HG03432 (cell line): ENCODE results near the gene CCDC198.

Experiments
- ATAC-seq: cut with Tn5 transposase; IDR thresholded peaks from one replicate; pipeline ENCODE4 v1.9.1; 2021; ENCODE audit warnings: mild to moderate bottlenecking, moderate library complexity; ENCODE audit not compliant: unreplicated experiment

Gene CCDC198

DNA sequence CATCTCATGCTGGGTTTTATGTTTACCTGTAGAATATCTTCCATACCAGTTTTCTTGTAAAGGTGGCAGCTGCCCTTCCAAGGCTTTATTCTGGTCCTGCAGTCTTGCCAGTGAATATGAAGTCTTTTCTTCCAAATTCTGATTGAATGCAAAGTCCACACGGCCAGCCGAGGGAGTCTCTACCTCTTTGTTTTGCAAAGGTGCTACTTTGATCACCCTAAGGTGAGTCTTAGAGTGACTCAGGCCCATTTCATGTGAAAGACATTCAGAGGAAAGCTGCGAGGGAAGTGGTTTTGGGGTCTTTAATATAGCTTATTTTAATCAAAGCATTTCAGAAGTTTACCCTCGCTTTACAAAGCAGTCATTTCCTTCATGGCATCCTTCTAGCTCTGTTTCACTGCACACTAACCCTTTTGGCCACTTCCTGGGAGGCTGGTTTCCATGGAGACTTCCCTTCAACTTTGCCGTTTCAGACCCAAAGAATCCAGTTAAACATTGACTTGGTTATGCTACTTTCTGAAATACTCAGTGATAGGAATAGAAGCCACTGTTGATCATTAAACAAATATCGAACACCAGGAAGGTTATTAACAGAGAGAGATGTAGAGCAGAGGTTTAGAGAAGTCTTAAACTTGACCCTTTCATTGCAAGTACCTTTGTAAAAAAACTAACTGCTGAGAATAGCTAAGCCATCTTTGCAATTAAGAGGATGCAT lies at the start of gene CCDC198:
Gene CCDC198, minus strand, starts transcription at position 391 of the 715 bp plus-strand sequence. Its CDS starts 142 bp downstream, at position 249.
- ATAC-seq = peak; percentile 84

DNA sequence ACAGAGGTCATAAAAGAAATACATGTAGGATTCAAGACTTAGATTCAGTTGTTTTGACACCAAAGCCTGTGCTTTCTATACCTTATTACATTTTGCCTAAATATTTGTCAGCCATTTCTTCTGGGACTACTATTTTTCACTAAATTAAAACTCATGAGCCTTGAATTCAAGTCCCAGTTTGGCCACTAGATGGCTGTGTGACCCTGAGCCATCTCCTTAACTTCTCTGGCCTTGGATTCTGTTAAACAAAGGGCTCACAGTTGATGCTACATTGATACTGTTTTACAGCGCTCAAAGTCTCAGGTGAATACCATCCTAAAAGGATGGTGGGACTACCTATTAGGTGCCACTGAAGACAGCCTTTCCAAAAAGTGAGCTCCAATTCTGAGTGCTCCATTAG lies 39.6 kb upstream of the CCDC198 start:
- peak; percentile 64 for ATAC-seq

GRCh38 chr14:57530571-57530970 lies 36.9 kb upstream of the CCDC198 start:
- ATAC-seq = no peak

DNA sequence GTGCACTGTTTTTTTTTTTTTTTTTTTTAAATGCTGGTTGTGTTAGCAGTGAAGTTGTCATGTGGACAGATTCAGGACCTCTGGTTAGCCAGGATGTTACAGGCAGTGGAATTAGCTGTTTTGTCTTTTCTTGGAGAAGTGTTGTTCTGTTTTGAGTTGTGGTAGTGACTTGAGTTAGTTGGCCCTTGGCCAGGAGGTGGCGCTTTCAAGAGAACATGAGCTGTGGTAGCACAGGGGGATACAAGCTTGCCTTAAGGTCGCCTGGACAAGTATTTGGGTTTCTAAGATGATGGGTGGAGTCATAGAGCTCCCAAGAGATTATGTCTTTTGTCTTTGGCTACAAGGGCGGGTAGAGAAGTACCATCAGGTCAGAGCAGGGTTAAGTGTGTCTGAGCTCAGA lies 33.3 kb upstream of the CCDC198 start:
- no peak for ATAC-seq

- no peak for ATAC-seq
Observed at GRCh38 chr14:57519043-57519442, 25.4 kb upstream of the CCDC198 start.

GRCh38 chr14:57512220-57512619 lies 18.6 kb upstream of the CCDC198 start:
- no peak for ATAC-seq

DNA sequence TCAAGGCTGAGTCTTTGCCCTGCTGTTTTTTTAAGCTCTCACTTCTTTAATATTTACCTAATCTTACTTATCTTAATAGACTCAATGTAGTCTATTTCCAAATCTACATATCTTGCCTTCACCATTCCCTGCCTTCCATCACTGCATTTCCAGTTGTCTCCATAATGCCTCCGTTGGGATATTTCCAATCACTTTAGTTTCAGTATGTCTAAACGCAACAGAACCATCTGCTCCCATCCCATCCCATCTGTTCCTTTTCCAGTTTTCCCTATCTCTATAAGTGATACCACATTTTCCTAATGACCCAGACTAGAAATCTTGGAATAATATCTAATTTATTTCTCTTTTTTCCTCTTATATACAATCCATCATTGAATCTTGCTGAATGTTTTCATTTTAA lies 15.1 kb upstream of the CCDC198 start:
- no peak for ATAC-seq

DNA sequence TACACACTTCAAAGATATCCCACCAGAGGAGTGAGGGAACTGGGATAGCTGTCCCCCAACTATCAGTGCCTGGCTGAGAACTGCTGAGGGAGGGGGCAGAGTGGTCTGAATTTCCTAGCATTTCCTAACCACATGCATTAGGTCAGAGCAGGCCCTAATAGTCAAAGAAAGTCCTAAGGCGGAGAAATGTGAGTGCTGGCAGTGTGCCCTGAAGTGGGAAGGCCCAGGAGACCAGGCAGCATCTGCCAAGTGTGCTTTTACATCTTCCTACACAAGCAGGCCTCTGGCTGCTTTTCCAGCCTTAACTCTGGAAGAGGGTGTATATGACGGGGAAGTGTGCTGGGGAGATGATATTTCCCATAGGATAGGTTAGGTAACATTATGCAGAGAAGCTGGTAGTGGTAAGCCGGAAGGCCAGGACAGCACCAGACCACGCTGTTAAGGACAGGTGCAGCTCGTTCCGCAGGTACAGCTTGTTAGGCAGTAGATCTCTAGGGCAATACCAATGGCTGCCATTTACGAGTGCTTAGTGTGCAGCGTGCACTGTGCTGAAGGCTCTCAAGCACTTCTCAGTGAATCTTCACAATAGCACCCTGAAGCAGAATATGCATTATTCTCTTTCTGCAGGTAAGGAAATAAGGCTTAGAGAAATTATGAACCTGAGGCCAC lies 9.1 kb upstream of the CCDC198 start:
- ATAC-seq = no peak

DNA sequence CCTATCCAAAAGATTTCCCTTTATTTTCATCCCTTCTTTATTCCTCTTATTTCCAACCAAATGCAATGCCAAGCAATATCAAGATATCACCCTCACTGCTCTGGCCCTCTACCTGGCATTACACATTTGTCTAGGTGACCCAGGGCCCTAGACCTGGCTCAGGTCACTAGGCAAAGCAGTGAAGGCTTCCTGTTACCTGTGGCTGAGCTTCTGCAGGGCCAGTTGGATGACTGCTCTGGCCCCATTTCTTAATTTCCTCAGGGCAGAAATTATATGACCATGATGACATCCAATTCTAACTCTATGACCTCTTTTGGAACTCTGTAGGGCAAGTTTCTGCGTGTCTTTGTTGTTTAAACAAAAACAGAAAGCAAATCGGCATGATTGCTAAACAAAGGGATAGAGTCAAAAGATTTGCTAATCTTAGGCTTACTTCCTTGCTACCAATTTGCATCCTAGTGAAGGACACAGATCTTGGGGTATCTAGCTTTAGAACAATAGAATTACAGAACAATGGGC lies 7.4 kb upstream of the CCDC198 start:
- no peak for ATAC-seq

- ATAC-seq = no peak
Observed at GRCh38 chr14:57498659-57499058, 5.0 kb upstream of the CCDC198 start.

DNA sequence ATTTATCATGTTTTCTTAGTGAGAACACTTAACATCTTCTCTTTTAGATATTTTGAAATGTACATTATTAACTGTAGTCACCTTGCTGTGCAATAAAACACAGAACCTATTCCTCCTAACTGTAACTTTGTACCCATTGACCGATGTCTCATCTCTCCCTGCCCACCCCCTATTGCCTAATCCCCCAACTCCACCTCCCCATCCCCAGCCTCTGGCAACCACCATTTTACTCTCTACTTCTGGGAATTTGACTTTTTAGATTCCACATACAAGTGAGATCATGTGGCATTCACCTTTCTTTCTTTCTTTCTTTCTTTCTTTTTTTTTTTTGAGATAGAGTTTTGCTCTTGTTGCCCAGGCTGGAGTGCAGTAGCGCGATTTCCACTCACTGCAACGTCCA lies 4.4 kb upstream of the CCDC198 start:
- ATAC-seq = no peak

GRCh38 chr14:57495416-57495815 lies 1.8 kb upstream of the CCDC198 start:
- peak; percentile 38 for ATAC-seq

GRCh38 chr14:57492859-57493258 lies 798 bp downstream of the CCDC198 start:
- ATAC-seq = no peak

GRCh38 chr14:57491640-57492039 lies 2.0 kb downstream of the CCDC198 start:
- ATAC-seq = no peak

DNA sequence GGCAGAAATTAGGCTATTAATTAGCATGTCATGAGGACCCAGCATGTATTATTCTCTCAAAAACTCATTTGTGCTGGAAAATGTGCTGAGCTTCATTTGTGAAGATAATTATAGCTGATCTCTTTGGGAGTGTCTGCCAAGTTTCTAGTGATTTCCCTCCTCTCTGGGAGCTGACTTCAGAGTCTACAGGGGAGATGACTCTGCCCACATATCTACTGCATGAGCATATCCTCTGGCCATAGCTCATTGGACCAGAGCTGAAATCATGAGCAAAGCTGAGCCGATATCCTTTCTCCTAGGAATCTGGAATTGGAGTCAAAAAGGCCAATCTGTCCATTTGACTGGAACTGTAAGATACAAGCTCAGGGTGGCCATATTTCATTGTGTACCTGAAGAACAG lies 5.9 kb downstream of the CCDC198 start:
- ATAC-seq = no peak

GRCh38 chr14:57486767-57487379 lies 6.8 kb downstream of the CCDC198 start:
- ATAC-seq = no peak

DNA sequence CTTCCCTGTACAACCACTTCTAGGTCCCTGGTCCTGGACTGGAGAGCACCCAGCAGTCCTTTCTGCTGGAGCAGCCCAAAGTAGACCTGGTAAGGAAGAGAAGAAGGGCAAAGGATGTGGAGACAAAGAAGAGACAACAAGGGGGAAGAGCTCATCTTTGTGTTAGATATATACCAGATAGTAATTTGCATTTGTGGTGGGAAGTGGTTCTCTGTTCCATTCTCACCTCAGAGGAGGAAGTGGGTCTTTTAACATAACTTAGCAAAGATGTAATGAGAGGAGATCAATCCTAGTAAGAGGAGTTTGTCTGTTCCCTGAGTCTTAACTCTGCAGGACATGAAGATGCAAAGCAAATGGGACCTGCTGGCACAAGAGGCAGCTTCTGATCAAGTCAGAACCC lies 8.0 kb downstream of the CCDC198 start:
- peak; percentile 93 for ATAC-seq

GRCh38 chr14:57482120-57482519 lies 11.5 kb downstream of the CCDC198 start:
- no peak for ATAC-seq

GRCh38 chr14:57480051-57480450 lies 13.6 kb downstream of the CCDC198 start:
- no peak for ATAC-seq

DNA sequence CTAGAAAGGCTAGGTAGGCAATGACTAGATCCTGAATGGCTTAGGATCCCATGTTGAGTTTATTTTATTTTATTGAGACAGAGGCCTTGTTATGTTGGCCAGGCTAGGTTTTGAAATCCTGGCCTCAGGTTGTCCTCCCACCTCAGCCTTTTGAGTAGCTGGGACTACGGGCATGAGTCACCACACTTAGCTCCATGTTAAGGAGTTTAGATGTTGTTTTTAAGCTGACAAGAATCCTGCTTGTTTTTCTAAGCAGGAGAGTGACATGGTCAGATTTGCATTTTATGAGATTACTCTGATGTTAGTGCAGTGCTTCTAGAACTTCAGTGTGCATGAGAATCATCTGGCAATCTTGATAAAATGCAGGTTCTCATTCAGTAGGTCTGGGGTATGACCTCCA lies 14.5 kb downstream of the CCDC198 start:
- no peak for ATAC-seq

- ATAC-seq = no peak
Observed at GRCh38 chr14:57478050-57478449, 15.6 kb downstream of the CCDC198 start.

GRCh38 chr14:57470909-57471308 lies 22.7 kb downstream of the CCDC198 start:
- no peak for ATAC-seq
